ENCODE measurements around the gene TMEM151B. TPM values are rescaled to one million over a fixed set of nuclear protein-coding genes. Genes with fewer than 3 reads are reported as not detected.
"Not testable (repeated sequence)": the region's sequence is repeated elsewhere in the genome, so short reads cannot be mapped to it uniquely, and the experiment has no call there.

Gene TMEM151B
- total and polyA plus RNA-seq, 2 donors (not counting 1 experiment from before 2014, with no cell fraction given) = 0.01 to 0.10 TPM

DNA sequence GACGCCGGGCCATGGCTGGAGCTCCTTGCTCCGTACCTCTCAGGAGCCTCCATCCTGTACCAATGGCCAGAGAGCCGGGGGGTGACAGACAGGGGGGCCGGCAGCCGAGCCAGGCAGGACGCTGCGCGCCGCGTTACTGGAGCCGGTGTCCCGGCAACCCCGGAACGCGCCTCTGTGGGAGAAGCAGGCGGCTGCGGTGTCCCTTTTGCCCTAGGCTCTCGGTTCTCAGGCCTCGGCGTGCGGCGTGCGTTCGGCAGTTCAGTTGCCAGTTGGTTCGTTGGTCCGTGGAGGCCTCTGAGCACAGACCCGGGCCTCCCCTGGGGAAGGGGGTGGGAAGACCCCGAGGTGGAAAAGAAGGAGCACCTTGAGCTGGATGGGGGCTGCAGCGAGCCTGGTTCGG is 72.2 kb downstream of the TMEM151B start, which contains the start of gene SPATS1:
Gene SPATS1, plus strand, starts transcription at position 162 of the 400 bp plus-strand sequence. CDS start 446 bp downstream, outside the sequence.
- Histone ChIP-seq H3K79me2 (ENCODE audit: control insufficient read depth, insufficient read depth, low read length) (no peaks in the 10 kb centered on the region), H3K27ac (ENCODE audit: low read length in 2 of 2) (no peak within 1 kb of the TSS), H3K9ac (ENCODE audit: low read length) (no peak within 1 kb of the TSS), H3K9me3 (ENCODE audit: control extremely low read depth in 1 of 3, control insufficient read depth in 2 of 3, insufficient read depth in 1 of 3, low read length in 2 of 3) (no peaks in the 10 kb centered on the region), H3K4me2 (replicated peaks; ENCODE audit: low read depth, low read length, poor library complexity, severe bottlenecking) (no peak within 1 kb of the TSS), H3K27me3 (replicated peaks in 1 of 4; ENCODE audit: control extremely low read depth in 1 of 4, control insufficient read depth in 3 of 4, insufficient read depth in 4 of 4, low read length in 3 of 4) (peaks cover 0 to 42% (median 25%) of the 10 kb centered on the region in 4 experiments), H2AFZ (ENCODE audit: insufficient read depth, low read depth, low read length, poor library complexity, severe bottlenecking) (peak within 1 kb of the TSS; percentile 27), H3K36me3 (replicated peaks in 1 of 2; ENCODE audit: control extremely low read depth in 1 of 2, control insufficient read depth in 1 of 2, extremely low read depth in 1 of 2, insufficient read depth in 2 of 2, low read length in 1 of 2) (no peaks in the 10 kb centered on the region), H3K4me1 (ENCODE audit: control insufficient read depth in 2 of 2, insufficient read depth in 2 of 2, low read length in 2 of 2) (peaks cover 0 to 6% of the 10 kb centered on the region in 2 donors), H3K4me3 (ENCODE audit: control extremely low read depth in 1 of 5, extremely low read depth in 1 of 5, insufficient read depth in 1 of 5, low read depth in 2 of 5, low read length in 4 of 5) (no peak within 1 kb of the TSS), H4K20me1 (ENCODE audit: control insufficient read depth, insufficient read depth, low read length, poor library complexity, severe bottlenecking) (no peaks in the 10 kb centered on the region)
- POLR2A ChIA-PET = no interaction called here
- no peak for TF ChIP-seq EZH2 (IDR thresholded peaks at IDR 0.05; ENCODE audit: borderline replicate concordance, insufficient read depth, low read depth, low read length, poor library complexity, severe bottlenecking)
- TF ChIP-seq, protein P1, sequence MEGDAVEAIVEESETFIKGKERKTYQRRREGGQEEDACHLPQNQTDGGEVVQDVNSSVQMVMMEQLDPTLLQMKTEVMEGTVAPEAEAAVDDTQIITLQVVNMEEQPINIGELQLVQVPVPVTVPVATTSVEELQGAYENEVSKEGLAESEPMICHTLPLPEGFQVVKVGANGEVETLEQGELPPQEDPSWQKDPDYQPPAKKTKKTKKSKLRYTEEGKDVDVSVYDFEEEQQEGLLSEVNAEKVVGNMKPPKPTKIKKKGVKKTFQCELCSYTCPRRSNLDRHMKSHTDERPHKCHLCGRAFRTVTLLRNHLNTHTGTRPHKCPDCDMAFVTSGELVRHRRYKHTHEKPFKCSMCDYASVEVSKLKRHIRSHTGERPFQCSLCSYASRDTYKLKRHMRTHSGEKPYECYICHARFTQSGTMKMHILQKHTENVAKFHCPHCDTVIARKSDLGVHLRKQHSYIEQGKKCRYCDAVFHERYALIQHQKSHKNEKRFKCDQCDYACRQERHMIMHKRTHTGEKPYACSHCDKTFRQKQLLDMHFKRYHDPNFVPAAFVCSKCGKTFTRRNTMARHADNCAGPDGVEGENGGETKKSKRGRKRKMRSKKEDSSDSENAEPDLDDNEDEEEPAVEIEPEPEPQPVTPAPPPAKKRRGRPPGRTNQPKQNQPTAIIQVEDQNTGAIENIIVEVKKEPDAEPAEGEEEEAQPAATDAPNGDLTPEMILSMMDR (IDR thresholded peaks at IDR 0.05) = no peak
- H3K27ac Mint-ChIP-seq = no peak within 1 kb of the TSS
- WGBS (ENCODE audit: insufficient coverage) = 7% methylated on average over 31 of the region's 31 CpGs
- intact Hi-C loops (cut with micrococcal nuclease) = no loop called here
- H3K4me1 Mint-ChIP-seq = no peaks in the 10 kb centered on the region
- H3K9me3 Mint-ChIP-seq (ENCODE audit: insufficient read depth) = no peaks in the 10 kb centered on the region
- ATAC-seq (ENCODE audit: low read depth) (no peak), DNase-seq (no peak)
- peaks cover 47% of the 10 kb centered on the region for H3K27me3 Mint-ChIP-seq
- no peak within 1 kb of the TSS for H3K4me3 Mint-ChIP-seq
- CTCF ChIA-PET = interaction anchor here (0.7 to 1.4 kb wide), 3 partner anchors 74 to 1648 kb away, joined by 3 to 10 read pairs (median 5); no protein-coding TSS in a partner anchor

DNA sequence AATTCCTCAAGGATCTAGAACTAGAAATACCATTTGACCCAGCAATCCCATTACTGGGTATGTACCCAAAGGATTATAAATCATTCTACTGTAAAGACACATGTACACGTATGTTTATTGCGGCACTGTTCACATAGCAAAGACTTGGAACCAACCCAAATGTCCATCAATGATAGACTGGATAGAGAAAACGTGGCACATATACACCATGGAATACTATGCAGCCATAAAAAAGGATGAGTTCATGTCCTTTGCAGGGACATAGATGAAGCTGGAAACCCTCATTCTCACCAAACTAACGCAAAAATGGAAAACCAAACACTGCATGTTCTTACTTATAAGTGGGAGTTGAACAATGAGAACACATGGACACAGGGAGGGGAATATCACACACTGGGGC is 76.6 kb downstream of the TMEM151B start:
- H3K4me3 ChIP-seq (ENCODE audit: control extremely low read depth in 1 of 5, extremely low read depth in 1 of 5, insufficient read depth in 1 of 5, low read depth in 2 of 5, low read length in 4 of 5); POLR2A ChIA-PET: not testable (repeated sequence)

More for the DNA sequence above, 76.6 kb downstream of the TMEM151B start:
- H4K20me1 ChIP-seq (ENCODE audit: control insufficient read depth, insufficient read depth, low read length, poor library complexity, severe bottlenecking); H3K4me2 ChIP-seq (replicated peaks; ENCODE audit: low read depth, low read length, poor library complexity, severe bottlenecking); H3K27ac ChIP-seq (ENCODE audit: low read length in 2 of 2); H3K4me3 Mint-ChIP-seq; H3K9me3 ChIP-seq (ENCODE audit: control extremely low read depth in 1 of 3, control insufficient read depth in 2 of 3, insufficient read depth in 1 of 3, low read length in 2 of 3); intact Hi-C loops (cut with micrococcal nuclease); CTCF ChIA-PET; DNase-seq; H3K9me3 Mint-ChIP-seq (ENCODE audit: insufficient read depth); H3K9ac ChIP-seq (ENCODE audit: low read length); H3K4me1 Mint-ChIP-seq; H3K79me2 ChIP-seq (ENCODE audit: control insufficient read depth, insufficient read depth, low read length); ATAC-seq (ENCODE audit: low read depth); H3K4me1 ChIP-seq (ENCODE audit: control insufficient read depth in 2 of 2, insufficient read depth in 2 of 2, low read length in 2 of 2); H3K36me3 ChIP-seq (replicated peaks in 1 of 2; ENCODE audit: control extremely low read depth in 1 of 2, control insufficient read depth in 1 of 2, extremely low read depth in 1 of 2, insufficient read depth in 2 of 2, low read length in 1 of 2); H3K27ac Mint-ChIP-seq; H2AFZ ChIP-seq (ENCODE audit: insufficient read depth, low read depth, low read length, poor library complexity, severe bottlenecking): not testable (repeated sequence)
- no CpG with 5 or more reads among the region's 4 CpGs for WGBS (ENCODE audit: insufficient coverage)
- H3K27me3 ChIP-seq (replicated peaks in 1 of 4; ENCODE audit: control extremely low read depth in 1 of 4, control insufficient read depth in 3 of 4, insufficient read depth in 4 of 4, low read length in 3 of 4) = peaks cover 0 to 36% (median 21%) of the 10 kb centered on the region in 4 experiments
- peaks cover 44% of the 10 kb centered on the region for H3K27me3 Mint-ChIP-seq
